Left ventricle myocardium inferior (tissue), 1 donor: Measurements from ENCODE around the gene PPP1R16B. TPM values are rescaled to one million over a fixed set of nuclear protein-coding genes. Genes with fewer than 3 reads are reported as not detected.

Source experiments
- DNase-seq: peaks from one replicate; pipeline ENCODE4 v3.0.0-alpha.2; 2020
- H3K27ac ChIP-seq: fragments of 200-600 bp; replicated peaks from 2 replicates; pipeline ENCODE4 v1.8.0; 2021
- H3K27me3 ChIP-seq: fragments of 200-600 bp; 2 replicates; pipeline ENCODE4 v1.8.0; 2021; ENCODE audit warnings: low read depth
- H3K36me3 ChIP-seq: fragments of 200-600 bp; 2 replicates; pipeline ENCODE4 v1.8.0; 2021
- H3K4me1 ChIP-seq: fragments of 200-600 bp; 2 replicates; pipeline ENCODE4 v1.8.0; 2021
- H3K4me3 ChIP-seq: fragments of 200-600 bp; 2 replicates; pipeline ENCODE4 v1.8.0; 2021; ENCODE audit warnings: mild to moderate bottlenecking, moderate library complexity
- H3K9me3 ChIP-seq: fragments of 200-600 bp; replicated peaks from 2 replicates; pipeline ENCODE4 v1.8.0; 2021
- intact Hi-C: fragments of 100-400 bp; cut with micrococcal nuclease; formaldehyde crosslinking; loops from one replicate; pipeline ENCODE4 v1.11.0; 2022
- total RNA-seq: library from RNA; stranded (reverse); fragmentation: NEBNext Ultra II Directional; extraction: Animal tissue kit (Norgen Biotek cat#: 25700); gene quantifications from one replicate; pipeline ENCODE4 v1.2.1, GENCODE V29; 2021
- TF ChIP-seq, protein P1 (sequence below): fragments of 200-600 bp; IDR thresholded peaks from 2 replicates; pipeline ENCODE4 v1.8.0; 2021; ENCODE audit warnings: antibody characterized with exemption, mild to moderate bottlenecking, borderline replicate concordance
- donor health status: DM: no; HTN: yes; CAD: no; lungs with severe emphysema.

PPP1R16B gene
- total RNA-seq, 1 donor from 2014 or later, result 6.3 TPM

DNA sequence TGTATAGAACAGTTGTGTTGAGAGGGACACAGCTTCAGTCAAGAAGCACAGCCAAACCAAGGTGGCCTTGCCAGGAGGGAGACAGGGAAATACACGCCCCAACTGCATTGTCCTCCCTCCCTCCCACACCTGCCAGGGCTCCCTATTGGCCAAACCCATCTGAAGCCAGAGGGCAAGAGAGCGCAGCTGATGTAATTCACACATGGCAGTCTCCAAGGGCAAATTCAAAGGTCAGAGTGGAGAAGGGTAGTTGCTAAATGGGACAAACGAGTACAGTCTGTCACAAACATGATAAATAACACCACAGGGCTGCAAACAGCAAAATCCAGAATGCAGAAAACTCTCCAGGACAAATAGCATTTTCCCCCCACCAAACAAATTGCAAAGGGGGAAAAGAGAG is 23.2 kb upstream of the PPP1R16B start:
- no peak for DNase-seq
- Histone ChIP-seq H3K27me3 (no peaks in the 10 kb centered on the region), H3K4me3 (no peak overlapping the region), H3K4me1 (no peaks in the 10 kb centered on the region), H3K9me3 (no peaks in the 10 kb centered on the region), H3K27ac (no peak overlapping the region), H3K36me3 (no peaks in the 10 kb centered on the region)
- TF ChIP-seq, protein P1, sequence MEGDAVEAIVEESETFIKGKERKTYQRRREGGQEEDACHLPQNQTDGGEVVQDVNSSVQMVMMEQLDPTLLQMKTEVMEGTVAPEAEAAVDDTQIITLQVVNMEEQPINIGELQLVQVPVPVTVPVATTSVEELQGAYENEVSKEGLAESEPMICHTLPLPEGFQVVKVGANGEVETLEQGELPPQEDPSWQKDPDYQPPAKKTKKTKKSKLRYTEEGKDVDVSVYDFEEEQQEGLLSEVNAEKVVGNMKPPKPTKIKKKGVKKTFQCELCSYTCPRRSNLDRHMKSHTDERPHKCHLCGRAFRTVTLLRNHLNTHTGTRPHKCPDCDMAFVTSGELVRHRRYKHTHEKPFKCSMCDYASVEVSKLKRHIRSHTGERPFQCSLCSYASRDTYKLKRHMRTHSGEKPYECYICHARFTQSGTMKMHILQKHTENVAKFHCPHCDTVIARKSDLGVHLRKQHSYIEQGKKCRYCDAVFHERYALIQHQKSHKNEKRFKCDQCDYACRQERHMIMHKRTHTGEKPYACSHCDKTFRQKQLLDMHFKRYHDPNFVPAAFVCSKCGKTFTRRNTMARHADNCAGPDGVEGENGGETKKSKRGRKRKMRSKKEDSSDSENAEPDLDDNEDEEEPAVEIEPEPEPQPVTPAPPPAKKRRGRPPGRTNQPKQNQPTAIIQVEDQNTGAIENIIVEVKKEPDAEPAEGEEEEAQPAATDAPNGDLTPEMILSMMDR, result no peak
- intact Hi-C loops, result no loop called here

DNA sequence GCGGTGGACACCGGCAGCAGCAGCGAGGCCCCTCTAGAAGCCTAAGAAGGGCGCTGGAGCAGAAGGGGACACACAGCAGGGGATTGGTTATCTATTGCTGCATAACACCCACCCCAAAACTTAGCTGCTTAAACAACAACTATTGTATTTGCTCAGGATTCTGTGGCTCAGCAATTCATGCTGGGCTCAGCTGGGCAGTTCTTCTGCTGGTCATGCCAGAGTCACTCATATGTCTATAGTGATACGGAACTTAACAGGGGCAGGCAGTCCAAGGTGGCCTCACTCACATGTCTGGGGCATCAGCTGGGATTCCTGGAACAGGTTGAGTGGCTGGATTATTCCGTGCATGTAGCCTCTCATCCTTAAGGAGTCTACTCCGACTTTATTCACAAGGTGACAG is 17.6 kb upstream of the PPP1R16B start:
- TF ChIP-seq, protein P1, result no peak
- intact Hi-C loops, result no loop called here
- Histone ChIP-seq H3K4me1 (no peaks in the 10 kb centered on the region), H3K27me3 (no peaks in the 10 kb centered on the region), H3K4me3 (no peak overlapping the region), H3K36me3 (no peaks in the 10 kb centered on the region), H3K27ac (no peak overlapping the region), H3K9me3 (peaks cover 8% of the 10 kb centered on the region)
- DNase-seq, result no peak

DNA sequence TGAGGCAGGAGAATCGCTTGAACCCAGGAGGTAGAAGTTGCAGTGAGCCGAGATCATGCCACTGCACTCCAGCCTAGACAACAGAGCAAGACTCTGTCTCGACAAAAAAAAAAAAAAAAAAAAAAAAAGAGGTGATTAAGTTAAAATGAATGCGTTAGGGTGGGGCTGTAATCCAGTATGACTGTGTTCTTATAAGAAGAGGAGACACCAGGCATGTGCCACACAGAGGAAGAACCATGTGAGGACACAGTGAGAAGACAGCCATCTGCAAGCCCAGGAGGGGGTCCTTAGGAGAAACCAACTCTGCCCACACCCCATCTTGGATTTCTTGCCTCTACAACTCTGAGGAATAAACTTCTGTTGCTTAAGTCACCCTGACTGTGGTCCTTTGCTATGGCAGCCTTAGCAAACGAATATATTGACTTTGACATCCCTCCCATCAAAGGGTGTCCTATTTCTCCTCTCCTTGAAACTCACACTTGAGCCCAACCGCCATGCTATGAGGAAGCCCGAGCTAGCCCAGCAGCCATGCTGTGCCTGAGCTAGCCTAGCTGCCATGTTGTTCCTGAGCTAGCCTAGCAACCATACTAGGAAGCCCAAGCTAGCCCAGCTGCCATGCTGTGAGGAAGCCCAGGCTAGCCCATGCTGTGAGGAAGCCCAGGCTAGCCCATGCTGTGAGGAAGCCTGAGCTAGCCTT is 15.8 kb upstream of the PPP1R16B start:
- no peaks in the 10 kb centered on the region for H3K27me3 ChIP-seq
- H3K9me3 ChIP-seq, result peaks cover 8% of the 10 kb centered on the region
- no peak overlapping the region for H3K4me3 ChIP-seq
- intact Hi-C loops, result no loop called here
- no peaks in the 10 kb centered on the region for H3K36me3 ChIP-seq
- TF ChIP-seq, protein P1, result no peak
- no peak for DNase-seq
- no peaks in the 10 kb centered on the region for H3K4me1 ChIP-seq
- H3K27ac ChIP-seq, result no peak overlapping the region

GRCh38 chr20:38790200-38791053 is 15.1 kb upstream of the PPP1R16B start:
- H3K27me3 ChIP-seq, result no peaks in the 10 kb centered on the region
- H3K4me1 ChIP-seq, result no peaks in the 10 kb centered on the region
- TF ChIP-seq, protein P1, result peak; percentile 86
- DNase-seq, result no peak
- H3K4me3 ChIP-seq, result no peak overlapping the region
- H3K36me3 ChIP-seq, result no peaks in the 10 kb centered on the region
- intact Hi-C loops, result no loop called here
- no peak overlapping the region for H3K27ac ChIP-seq
- H3K9me3 ChIP-seq, result peaks cover 8% of the 10 kb centered on the region

GRCh38 chr20:38791291-38791690 is 14.2 kb upstream of the PPP1R16B start:
- Histone ChIP-seq H3K9me3 (peaks cover 8% of the 10 kb centered on the region), H3K27me3 (peaks cover 5% of the 10 kb centered on the region), H3K4me1 (no peaks in the 10 kb centered on the region), H3K36me3 (no peaks in the 10 kb centered on the region), H3K27ac (no peak overlapping the region), H3K4me3 (no peak overlapping the region)
- intact Hi-C loops, result no loop called here
- TF ChIP-seq, protein P1, result no peak
- DNase-seq, result no peak
